HG02642 (cell line): ENCODE data around the gene GRID1.

Experiments
- ATAC-seq: cut with Tn5 transposase; IDR thresholded peaks from one replicate; pipeline ENCODE4 v1.9.1; 2021; ENCODE audit warnings: mild to moderate bottlenecking; ENCODE audit not compliant: unreplicated experiment, poor library complexity

The GRID1 gene

GRCh38 chr10:85635650-85636049 is 730.9 kb downstream of the GRID1 start:
- no peak for ATAC-seq

DNA sequence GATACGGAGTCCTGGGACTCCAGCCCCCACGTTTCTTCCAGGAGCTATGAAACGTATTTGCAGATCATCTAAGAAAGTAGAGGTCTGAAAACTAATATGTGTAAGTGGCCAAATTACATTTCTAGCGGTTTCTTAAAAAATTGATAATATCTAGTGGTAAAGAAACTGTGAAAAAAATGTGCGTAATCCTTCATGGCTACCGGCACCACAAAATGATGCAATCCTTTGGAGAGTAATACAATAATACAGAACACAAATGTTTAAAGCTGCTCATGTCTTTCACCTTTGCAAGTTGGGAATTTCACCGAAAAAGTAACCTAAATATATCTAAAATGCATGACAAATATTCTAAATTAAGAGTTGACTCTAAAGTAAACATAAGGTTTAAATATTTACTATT is 742.1 kb downstream of the GRID1 start:
- no peak for ATAC-seq

GRCh38 chr10:85623758-85624157 is 742.8 kb downstream of the GRID1 start:
- ATAC-seq: no peak

- no peak for ATAC-seq
These were observed 743.3 kb downstream of the GRID1 start for GRCh38 chr10:85623342-85623741.

DNA sequence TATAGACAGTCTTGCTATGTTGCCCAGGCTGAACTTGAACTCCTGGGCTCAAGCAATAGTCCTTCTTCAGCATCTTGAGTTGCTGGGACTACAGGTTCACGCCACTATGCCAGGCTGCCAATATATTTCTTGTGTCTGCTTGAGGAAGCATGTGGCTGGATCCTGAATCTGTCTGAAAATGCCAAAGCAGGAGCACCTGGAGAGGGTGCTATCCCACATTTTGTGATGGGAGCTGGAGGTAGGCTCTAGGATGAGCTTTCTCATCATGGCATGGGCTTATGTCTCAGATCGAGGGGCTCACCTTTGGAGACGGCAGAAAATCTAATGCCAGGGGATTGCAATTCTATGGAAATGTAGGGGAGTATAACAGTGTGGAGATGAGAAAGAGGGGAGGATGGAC is 744.2 kb downstream of the GRID1 start:
- ATAC-seq: no peak

DNA sequence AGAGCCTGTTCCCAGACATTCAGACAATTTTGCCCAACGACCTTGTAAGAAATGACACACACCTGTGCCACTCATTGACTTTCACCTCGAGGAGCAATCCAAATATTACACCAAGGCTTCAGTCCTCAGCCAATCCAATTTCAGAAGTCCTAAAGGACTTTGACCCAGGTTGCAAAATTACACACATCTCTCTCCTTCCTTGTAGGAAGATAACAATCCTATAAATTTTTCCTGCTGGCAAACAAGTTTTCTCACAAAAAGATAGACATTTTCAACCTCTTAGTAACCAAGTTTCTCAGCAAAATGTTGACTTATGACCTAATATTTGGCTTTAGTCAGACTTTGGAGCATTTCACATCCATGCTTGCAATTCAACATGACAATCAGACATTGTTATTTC is 745.0 kb downstream of the GRID1 start:
- no peak for ATAC-seq

DNA sequence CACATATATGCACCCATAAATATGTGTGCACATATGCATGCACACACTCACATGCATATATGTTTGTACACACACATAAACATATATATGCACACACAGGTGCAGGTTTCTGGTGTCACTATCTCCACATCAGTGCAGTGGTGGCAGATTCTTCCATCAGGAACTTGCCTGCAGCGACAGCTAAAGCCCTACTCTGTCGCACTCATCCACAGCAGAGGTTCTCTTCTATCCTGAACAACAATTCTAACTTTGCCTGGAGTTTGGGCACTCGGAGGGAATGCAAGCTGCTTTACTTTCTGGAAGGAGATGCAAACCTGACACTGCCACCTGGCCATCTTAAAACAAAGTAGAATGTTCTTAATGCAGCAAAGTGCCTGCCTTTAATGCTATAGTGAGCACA is 745.8 kb downstream of the GRID1 start:
- ATAC-seq: no peak

- ATAC-seq: no peak
These were observed 746.8 kb downstream of the GRID1 start for GRCh38 chr10:85619832-85620231.

GRCh38 chr10:85618841-85619240 is 747.8 kb downstream of the GRID1 start:
- ATAC-seq: no peak

GRCh38 chr10:85617751-85618546 is 748.6 kb downstream of the GRID1 start:
- ATAC-seq: no peak

DNA sequence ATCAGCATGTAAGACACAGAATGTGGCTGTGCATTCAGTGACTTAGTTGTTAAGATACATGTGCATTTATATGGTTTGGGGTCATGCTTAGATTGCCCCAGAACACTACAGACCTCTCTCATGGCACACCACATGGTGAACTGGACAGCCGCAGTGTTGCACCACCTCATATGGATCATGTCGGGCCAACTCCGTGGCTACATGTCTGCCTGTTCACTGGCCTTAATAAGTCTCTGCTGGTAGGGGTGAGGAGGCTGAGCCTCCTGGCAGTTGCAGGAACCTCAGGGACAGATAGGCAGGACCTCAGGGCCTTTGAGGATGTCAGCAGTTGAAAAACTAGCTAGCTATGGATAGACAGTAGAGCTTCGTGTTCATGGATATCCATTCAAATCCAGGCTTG is 751.0 kb downstream of the GRID1 start:
- no peak for ATAC-seq

DNA sequence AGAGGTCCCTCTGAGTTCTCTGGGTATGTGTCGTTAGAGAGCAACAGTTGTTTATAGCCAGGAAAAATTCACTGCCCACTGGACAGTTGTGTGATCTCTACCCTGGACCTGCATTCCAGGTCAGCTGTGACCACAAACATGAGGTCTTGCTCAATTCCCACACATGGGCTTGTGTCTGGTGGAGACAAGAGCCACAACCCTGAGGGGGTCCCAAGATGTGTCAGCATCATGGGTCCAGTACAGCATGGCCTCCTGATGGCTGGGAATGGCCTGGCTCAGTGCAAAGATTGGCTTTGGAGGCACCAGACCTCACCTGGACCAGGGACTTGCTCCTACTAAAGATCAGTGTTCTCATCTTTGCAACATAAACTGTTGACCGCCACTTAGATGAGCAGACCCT is 751.6 kb downstream of the GRID1 start:
- no peak for ATAC-seq

GRCh38 chr10:85614566-85614965 is 752.0 kb downstream of the GRID1 start:
- ATAC-seq: no peak

DNA sequence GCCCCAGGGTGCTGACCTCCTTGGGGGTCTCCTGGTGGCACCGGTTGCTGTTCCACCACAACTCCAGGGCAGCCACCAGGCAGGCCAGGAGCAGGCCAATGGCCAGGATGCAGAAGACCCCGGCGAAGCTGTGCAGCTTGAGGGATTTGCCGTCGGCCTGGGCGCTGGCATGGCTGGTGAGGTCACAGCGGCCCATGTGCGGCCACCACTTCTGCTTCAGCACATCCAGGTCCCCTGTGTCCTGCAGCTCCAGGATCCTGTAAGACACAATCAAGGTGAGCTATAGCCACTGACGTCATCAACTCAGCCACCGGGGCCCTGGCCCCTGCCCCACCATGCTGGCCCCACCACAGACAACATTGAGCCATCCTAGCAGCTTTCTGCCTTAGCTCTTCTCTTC is 753.2 kb downstream of the GRID1 start:
- no peak for ATAC-seq

DNA sequence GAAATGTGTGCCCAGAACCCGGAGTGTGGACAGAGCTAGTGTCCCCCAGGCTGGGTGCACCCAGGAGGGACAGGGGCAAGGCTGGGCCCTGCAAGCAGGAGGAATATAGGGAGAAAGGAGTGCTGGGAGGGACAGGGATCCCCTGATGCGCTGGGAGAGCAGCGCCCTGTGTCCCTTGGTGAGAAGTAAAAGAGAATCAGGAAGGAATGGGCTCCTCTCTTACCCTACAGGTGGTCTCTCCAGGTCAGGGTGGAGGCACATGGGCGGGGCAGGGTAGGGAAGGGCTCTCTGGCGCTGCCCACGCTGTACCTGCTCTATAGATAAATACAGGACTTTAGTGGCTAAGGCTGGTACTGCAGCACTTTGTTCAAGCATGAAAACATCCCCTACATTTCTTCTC is 753.8 kb downstream of the GRID1 start:
- ATAC-seq: peak; percentile 65

DNA sequence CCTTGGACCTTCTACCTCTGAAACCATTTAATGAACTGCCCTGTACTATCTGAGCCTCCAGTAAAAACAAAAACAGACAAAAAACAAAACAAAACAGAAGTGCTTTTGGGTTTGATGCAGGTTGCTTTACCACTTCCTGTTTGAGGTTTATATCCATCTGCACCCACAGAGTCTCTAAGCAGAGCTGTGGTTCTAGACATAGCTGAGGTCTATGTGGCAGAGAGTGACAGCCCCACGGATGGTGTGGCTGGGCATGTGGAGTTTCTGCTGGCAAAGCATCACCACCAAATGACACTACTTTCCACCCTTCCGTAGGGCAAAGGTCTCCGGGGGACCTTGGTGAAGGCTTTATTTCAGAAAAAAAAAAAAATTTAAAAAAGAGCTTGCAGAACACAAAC is 754.2 kb downstream of the GRID1 start:
- ATAC-seq: peak; percentile 86

DNA sequence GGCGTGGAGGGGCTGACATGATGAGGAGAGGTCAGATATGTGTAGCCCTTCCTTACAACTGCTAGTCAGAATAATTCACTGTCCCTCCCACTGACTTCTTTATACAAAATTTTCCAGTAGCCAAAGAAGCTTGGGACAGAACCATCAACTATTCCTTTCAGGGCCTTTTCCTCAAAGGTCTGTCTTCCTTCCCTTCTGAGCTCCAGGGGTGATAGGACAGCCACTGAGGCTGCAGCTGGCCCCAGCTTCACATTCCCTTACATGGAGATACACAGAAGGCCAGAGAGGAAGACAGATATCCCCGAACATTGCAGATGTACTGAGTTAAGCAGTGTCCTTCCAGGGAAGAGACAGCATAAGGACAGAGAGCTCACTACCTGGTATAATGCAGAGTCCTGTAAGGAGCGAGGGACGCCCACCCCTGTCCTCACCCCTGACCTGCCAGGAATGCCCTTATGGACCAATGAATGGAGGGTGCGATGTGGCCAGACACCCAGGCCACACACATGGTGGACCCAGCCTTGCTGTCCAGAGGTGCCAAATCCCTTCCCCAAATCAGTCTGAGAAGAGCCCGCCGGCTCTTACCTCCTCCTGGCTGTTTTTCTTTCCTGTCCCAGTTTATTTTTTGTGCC is 754.7 kb downstream of the GRID1 start:
- no peak for ATAC-seq

- ATAC-seq: no peak
These were observed 755.4 kb downstream of the GRID1 start for GRCh38 chr10:85611093-85611740.

- no peak for ATAC-seq
These were observed 756.1 kb downstream of the GRID1 start for GRCh38 chr10:85610381-85611092.

DNA sequence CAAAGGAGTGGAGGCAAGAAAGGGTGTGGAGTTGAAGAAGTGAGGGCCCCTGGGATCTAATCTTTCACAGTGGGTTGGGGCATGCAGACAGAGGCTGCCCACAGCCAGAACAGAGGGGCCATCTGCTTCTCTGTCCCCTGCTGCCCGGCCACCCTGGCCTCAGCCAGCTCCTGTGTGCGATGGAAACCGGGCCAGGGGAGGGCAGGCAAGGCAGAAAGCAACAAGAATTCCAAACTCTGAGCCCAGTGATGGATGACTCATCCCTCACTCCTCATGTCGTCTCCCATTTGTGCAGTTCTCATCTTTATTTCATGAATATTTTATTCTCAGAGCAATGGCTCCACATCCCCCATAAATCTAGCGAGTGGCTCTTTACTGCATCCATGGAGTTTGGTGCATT is 757.1 kb downstream of the GRID1 start:
- ATAC-seq: no peak

DNA sequence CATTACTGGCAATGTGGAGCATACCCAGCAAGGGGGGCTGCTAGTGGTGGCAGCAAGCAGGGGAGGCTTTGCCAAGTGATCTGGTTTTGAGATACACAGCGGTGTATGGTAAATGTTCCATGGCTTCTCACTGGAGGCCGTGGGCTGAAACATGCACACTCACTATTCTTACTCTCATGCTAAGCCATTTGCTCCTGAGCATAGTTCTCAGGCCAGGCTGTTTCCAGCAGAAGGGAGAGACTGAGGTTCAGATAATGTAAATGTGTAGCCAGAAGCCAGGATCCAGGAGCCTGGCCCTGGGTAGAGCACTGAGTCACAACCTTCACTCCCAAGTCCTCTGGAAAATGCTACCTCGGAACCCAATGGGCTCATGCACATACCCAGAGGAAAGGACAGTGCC is 757.9 kb downstream of the GRID1 start:
- ATAC-seq: no peak
